ENCODE data around the gene TMEM19. TPM values are rescaled to one million over a fixed set of nuclear protein-coding genes. Genes with fewer than 3 reads are reported as not detected.

The TMEM19 gene
- total and polyA plus RNA-seq, 2 of the 8 experiments (the other 6 are each of a cell fraction or from before 2014, with no cell fraction given): 12.6 to 19.1 TPM

DNA sequence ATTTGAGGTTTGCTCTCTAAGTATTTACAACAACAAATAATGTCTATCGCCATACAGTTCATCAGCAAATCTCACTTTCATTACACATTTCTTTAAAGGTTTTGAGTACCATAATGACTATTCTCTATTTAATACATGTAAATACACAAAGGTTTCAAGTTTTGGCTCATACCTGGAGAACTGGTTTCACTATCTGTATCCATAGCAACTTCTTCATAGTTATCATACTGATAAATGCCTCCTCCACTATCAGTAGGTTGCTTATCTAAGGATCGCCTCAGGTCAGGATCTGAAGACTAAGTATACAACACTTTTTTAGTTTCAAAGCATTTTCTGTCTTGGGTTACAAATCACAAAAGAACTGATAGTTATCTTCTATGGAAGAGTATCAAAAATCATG lies 43.6 kb upstream of the TMEM19 start (continued):
- TF ChIP-seq EZH2 (IDR thresholded peaks at IDR 0.05; ENCODE audit: low read depth, low read length, severe bottlenecking) (no peak), ZNF274 (IDR thresholded peaks at IDR 0.05; ENCODE audit: borderline replicate concordance, extremely low read depth, low read length) (no peak)

Data from H1 (cell line).